Hematopoietic multipotent progenitor cell treated with erythropoietin and hydrocortisone succinate and interleukin-3 and kit ligand, for 17 days (in vitro differentiated cells): Measurements from ENCODE around the gene LINGO3.
"Not testable (repeated sequence)": the region's sequence is repeated elsewhere in the genome, so short reads cannot be mapped to it uniquely, and the experiment has no call there.

Experiments used
- DNase-seq: peaks from one replicate; pipeline ENCODE4 v3.0.0-alpha.2; 2015; ENCODE audit warnings: low spot score

The LINGO3 gene

DNA sequence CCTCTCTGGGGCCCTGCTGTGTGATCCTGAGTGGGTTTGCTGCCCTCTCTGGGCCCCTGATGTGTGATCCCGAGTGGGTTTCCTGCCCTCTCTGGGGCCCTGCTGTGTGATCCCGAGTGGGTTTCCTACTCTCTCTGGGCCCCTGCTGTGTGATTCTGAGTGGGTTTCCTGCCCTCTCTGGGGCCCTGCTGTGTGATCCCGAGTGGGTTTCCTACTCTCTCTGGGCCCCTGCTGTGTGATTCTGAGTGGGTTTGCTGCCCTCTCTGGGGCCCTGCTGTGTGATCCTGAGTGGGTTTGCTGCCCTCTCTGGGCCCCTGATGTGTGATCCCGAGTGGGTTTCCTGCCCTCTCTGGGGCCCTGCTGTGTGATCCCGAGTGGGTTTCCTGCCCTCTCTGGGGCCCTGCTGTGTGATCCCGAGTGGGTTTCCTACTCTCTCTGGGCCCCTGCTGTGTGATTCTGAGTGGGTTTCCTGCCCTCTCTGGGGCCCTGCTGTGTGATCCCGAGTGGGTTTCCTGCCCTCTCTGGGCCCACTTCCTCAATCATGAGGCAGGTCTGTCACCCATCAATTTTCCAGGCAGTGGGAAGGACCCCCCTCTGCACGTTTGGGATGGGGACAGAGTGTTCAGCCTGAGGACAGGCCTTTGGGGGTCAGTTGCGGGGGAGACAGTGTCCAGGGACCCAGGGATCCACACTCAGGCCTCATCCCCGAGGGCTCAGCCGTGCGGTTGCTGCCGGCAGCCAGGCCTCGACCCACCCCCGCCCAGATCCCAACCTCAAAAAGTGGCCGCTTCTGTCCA is 26.5 kb downstream of the LINGO3 start:
- DNase-seq = not testable (repeated sequence)

DNA sequence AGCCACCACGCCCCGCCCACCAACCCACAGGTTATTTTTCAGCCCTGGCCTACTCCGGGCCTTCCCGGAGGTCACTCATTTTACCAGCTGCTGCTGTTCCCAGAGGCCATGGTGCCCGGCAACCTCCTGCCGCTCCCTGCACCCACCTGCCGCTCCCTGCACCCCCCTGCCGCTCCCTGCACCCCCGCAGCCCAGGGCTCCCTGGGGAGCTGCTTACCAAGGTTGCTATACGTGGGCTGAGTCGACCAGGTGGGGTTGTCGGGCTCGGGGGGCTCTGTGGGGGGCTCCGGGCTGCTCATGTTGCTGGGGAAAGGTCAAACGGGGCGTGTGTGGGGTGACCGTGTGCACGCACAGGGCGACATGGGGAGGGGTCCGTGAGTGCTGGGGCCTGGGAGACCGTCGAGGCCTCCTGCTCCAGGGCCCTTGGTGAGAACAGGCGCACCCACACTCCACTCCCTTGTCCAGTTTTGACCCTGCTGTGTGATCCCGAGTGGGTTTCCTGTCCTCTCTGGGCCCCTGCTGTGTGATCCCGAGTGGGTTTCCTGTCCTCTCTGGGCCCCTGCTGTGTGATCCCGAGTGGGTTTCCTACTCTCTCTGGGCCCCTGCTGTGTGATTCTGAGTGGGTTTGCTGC is 27.2 kb downstream of the LINGO3 start:
- no peak for DNase-seq

DNA sequence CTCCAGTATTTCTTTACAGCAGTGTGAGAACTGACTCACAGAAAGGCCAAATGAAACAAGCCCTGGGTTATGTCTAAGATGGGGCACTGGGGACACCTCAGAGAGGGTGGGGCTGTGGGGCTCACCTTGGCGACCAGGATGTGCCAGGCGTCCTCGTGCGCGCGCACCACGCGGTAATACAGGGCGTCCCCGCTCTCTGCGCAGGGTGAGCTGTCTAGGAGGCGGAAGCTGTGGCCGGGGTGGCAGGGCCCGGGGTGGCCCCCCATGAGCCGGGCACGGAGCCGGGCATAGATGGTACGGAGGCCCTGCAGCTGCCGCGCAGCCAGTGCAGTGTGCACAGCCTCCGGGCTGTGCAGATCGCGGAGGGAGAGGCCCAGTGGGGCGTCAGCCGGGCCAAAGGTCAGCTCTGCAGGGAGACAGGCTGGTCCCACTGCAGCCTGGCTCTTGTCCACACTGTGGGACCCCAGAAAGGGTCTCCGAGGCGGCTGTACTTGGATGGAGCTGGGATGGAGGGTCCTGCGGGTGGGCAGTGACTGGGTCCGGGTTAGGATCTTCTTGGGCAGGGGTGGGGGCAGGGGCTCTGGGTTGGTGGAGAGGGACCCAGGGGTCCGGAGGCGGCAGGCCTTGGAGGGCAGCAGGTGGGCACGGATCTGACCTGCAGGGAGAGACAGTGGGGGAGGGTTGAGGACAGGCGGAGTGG is 29.3 kb downstream of the LINGO3 start:
- DNase-seq = no peak

DNA sequence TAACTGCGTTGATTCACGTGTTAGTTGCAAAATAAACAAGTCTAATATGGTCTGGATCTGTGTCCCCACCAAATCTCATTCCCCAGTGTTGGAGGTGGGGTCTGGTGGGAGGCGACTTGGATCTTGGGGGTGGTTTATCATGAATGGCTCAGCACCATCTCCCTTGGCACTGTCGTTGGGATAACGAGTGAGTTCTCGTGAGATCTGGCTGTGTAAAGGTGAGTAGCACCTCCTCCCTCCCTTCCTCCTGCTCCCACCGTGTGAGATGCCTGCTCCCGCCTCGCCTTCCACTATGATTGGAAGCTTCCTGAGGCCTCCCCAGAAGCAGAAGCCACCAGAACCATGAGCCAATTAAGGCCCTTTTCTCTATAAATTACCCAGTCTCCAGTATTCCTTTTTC is 30.8 kb downstream of the LINGO3 start:
- no peak for DNase-seq

DNA sequence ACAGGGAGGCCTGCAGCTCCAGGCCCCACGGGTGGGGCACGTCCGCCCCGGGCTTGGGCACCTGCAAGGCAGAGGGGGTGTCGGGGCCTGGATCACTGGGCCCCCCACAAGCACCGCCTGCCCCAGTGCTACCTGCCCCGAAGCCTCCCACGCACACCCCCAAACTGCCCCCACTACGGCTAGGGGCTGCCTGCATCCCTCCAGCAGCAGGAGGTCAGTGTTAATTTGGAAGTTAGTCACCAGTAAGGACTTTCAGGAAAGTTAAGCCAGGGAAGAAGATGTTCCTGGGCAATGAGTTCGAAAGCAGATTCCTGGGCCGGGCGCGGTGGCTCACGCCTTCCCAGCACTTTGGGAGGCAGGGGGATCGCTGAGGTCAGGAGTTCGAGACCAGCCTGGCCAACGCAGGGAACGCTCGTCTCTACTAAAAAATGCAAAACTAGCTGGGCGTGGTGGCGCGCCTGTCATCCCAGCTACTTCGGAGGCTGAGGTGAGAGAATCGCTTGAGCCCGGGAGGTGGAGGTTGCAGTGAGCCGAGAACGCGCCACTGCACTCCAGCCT is 31.4 kb downstream of the LINGO3 start:
- DNase-seq = no peak

DNA sequence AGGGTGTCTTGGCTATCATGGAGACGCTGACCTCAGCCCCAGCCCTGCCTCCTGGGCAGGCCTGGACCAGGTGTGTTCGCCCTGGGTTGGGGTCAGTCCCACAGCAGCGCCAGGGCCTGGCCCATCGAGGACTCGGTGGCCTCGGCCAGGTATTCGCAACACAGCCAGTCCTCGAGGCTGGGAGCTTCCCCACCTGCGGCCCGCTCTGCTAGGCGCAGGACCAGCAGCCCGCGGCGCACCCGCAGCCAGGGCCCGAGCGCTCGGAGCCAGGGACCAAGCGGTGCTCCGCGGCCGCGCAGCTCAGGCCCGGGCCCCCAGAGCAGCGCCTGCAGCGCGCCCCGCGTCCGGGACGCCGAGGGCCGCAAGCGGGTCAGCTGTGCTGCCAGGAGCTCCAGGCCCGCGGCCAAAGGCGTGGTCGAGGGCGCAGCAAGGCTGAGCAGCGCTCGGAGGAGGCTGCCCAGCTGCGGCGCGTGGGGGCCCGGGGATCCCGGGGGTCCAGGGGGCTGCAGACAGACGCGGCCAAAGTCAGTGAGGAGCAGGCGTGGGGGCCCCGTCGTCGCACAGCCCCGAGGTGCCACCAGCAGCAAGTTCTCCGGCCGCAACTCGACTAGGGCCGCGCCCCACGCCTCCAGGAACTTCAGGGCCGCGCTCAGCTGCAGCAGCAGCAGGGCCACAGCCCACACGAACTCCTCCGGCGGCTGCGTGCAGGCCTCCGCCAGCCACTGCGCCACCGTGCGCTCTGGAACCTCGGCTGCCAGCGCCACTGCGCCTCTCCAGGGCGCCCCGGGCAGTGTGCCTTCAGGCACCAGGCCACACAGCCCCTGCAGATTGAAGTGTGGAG is 32.1 kb downstream of the LINGO3 start:
- DNase-seq = no peak

DNA sequence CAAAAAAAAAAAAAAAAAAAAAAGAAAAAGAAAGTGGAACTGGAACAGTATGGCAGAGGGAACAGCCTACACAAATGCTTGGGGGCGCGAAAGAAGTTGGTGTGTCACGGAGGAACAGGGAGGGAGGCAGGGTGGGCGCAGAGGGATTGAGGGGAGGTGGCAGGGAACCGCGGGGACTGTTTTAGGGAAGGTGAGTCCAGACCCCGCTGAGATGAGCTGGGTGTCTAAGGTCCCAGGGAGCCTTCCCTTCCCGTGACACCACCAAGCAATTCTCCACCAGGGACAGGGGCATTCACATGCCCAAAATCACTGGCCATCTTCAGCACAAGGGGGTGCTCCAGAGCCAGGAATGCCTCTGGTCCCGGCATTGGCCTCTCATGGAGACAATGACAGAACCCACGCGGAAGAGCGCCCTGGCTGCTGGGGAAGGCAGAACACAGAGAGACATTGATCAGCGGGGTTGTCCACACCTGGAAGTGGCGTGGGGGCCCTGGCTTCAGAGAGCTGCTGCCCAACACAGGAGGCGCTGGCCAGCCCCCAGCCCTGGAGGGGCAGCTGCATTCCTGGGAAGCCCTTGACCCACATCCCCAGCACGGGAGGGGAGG is 32.9 kb downstream of the LINGO3 start:
- peak; percentile 60 for DNase-seq

DNA sequence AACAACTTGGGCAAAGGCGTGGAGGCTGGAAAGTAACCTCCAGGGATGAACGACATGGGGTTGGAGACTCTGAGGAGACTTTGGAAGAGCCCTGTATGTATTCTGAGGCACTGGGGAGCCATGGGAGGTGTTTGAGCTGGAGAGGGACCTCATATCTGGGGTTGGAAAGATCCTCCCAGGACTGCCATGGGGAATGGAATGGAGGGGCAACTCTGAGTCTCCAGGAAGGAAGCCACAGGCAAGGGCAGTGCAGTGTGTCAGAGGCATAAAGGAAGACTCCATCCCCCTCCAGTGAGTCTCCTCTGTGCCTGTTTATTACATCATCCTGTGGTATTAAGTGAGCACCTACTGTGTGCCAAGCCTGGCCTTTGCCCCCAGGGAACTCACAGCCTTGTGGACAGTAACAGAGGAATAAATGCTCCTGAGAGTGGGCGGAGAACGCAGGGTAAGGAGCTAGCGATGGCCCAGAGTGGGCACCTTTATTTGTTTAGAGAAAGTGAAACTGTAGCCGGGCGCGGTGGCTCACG is 33.7 kb downstream of the LINGO3 start:
- DNase-seq = no peak

DNA sequence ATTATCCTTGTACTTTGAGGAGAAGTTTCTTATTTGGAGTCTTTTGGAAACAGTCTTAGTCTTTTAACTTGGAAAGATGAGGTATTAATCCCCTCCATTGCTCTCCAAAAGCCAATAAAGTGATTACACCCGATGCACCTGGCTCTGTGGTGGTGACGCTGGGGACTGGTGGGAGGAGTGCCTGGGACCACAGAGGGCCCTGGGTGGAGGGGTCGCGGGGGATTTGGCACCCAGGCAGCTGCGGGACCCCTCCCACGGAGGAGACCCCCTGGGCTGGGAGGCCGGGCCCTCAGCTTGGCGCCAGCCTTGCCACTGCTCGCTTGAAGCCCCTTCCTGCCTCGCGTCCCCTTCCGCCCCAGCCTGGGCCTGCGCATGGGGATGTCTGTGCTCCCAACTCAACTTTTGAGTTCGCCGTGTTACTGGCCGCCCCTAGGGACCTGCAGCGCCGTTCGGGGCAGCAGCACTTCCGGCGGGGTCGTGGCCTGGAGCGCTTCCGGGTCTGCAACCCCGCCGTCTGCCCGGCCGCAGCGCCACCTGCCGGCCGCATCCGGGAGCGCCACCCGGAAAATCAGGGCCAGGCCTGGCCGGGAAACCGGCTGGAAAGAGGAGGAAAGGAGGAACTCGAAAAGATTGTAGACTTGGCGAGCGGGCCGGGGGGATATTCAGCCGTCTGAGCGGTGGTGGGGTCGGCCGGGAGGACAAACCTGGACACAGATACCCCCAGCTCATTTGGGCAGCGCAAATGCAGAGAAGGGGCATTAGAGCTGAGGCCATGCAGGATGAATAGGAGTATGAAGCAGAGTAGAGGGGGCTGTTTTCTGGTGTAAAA is 34.4 kb downstream of the LINGO3 start:
- peak; percentile 76 for DNase-seq

DNA sequence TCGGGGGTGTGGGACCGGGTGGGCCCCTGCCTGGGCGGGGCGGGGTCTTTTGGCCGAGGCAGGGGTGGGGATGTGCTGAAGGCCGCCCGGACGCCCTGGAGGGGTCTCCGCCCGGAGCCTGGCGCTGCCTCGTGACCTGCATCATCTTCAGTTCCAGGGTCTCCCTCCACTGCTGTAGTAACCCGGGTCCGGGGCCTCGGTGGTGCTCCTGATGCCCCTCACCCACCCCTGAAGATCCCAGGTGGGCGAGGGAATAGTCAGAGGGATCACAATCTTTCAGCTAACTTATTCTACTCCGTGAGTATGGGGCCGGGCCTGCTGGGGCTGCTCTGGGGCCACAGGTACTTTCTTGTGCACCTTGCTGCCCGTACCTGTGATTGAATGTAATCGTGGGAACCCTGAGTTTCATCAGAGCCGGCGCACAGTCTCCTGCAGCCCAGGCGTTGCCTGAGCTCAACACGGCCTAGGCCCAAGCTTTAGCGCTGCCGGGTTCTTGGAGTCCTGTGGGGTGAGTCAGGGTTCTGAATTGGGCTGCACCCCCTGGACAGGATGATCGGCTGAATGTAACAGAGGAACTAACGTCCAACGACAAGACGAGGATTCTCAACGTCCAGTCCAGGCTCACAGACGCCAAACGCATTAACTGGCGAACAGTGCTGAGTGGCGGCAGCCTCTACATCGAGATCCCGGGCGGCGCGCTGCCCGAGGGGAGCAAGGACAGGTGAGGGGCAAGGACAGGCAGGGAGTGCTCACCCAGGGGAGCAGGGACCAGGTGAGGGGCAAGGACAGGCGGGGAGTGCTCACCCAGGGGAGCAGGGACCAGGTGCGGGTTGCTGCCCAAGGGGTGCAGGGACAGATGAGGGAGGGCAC is 36.5 kb downstream of the LINGO3 start:
- DNase-seq = peak; percentile 60

DNA sequence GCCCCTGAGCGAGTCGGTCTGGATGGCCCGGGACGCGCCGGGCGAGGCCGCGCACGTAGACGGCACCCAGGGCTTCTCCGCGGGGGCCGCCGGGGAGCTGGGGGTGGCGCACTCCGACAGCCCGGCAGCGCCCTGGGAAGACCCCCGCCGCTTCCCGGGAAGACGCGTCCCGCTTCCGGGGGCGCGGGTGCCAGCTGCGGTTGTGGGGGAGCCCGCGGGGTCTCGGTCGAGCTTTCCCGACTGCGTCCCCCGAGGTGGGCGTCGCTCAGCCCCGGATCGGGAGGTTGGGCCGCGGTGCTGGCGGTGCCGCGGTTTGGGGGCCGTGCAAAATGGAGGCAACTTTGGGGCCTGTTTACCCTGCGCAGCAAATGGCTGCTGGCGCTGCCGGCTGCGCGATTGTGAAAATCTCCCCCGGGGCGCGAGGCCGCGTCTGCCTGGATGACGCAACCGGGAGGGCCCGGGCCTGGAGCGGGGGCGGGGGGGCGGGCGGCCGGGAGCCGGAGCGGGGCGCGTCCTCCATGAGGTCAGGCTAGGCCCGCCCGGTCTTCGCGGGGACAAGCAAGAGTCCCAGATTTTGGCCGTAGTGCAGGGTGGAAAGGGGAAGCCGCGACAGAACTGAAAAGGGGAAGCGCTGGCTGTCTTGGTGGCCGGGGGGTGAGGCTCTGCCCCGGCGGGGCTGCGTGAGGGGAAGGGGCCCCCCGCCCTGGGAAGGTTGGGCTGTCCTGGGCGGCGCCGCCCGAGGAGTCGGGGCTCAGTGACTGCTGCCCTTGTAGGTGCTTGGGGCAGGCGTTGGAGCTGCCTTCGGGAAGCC is 37.3 kb downstream of the LINGO3 start:
- DNase-seq = peak; percentile 80

DNA sequence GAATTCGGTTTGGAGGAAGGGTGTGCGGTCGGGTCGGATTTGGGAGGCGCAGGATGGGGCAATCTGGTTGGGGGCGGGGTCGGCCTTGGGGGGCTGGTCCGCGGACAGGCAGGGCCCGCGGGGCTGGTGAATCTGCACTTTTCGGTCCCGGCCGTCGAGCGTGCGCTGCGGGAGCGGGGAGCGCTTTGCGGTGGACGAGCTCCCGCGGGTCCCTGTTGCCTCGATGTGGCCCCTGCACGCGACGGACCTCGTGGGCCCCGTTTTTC is 37.9 kb downstream of the LINGO3 start:
- peak; percentile 71 for DNase-seq

DNA sequence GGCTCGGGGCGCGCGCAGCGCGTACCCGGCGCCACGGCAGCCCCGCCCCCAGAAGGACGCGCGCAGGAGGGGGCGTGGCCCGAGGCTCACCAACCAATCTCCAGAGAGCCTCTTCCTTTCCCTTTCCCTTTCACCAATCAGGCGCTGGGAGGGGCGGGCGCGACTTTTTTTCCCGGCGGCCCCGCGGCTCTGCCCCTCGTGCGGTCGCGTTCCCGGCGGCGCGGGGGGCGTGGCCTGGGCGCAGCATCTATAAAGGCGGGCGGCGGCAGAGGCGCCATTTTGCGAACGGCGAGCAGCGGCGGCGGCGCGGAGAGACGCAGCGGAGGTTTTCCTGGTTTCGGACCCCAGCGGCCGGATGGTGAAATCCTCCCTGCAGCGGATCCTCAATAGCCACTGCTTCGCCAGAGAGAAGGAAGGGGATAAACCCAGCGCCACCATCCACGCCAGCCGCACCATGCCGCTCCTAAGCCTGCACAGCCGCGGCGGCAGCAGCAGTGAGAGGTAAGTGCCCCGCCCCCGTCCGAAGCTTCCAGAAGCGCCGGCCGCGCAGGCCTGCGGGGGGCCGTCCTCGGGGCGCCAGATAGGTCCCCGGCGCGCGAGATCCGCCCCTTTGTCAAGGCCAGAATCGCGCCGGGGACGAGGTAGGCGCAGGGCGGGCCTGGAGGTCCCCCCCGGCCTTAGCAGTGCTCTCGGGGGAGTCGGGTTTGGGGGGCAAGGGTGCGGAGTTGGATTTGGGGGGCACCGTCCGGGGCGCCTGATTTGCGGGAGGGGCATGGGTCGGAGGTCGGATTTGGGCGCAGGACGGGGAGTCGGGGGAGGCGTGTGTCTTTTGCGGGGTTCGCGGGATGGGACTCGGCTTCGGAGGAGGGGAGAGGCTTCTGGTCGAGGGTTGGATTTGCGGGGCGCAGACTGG is 38.5 kb downstream of the LINGO3 start:
- peak; percentile 98 for DNase-seq

DNA sequence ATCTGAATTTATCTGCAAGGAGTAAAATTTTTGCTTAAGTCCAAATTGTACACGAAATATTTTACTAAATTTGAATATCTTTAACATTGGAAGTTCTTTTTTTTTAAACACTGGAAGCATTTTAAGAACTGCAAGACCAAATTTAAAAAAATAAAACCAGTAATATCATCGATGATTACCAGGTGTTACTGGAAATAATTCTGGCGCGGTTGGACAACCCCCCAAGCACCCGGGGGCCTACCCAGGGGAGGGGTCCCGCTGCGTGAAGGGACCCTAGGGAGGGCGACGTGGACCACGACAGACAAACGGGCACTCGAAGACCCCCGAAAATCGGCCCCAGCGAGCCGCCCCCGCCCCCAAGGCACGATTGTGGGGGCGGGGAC is 39.1 kb downstream of the LINGO3 start:
- no peak for DNase-seq

DNA sequence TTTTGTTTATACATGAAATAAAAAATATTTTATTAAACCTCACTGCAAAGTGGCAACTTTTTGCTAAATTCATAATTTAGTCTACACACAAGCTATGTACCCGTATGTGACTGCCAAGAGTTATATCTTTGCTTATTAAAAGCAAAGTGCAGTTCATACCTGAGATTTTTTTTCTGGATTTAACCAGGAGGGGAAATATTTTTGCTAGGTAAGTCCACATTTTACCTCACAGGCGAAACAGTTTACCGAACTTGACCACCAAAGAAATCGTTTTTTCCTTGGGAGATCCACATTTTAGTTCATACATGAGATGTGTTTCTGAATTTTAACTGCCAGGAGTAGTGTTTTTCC is 39.5 kb downstream of the LINGO3 start:
- no peak for DNase-seq

DNA sequence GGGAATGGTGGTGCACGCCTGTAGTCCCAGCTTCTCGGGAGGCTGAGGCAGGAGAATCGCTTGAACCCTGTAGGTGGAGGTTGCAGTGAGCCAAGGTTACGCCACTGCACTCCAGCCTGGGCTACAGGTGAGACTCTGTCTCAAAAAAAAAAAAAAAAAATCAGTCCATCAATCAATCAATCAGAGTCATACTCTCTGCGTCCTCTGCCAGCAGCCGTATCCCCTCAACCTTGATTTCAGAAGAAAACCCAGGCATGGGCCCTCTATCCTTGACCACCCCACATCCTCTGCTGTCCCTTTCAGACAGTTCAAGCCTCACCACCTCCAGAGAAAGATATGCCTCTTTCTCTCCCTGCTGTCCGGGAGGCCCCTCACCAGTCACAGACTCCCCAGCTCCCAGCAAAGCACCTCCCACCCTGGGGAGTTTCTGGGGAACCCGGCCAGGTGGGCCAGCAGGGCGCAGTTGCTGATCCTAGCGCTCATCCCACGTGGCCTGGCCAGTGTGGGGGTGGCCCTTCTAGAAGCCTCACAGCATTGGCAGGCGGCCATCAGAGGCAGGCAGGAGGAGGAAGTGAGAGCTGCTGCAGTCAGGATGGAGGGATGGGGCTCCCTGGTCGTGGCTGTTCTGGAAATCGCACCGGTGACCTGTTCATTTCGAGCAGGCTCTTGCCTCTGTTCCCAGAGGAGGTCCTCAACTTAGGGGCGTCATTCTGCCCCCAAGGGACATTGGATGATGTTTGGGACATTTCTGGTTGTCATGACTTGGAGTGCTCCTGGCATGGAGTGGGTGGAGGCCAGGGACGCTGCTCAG is 41.6 kb downstream of the LINGO3 start:
- peak; percentile 93 for DNase-seq
